CD4-positive, alpha-beta T cell treated with Interleukin-4 for 1 hour (primary cell): ENCODE results near the gene CD180.

Source experiments
- DNase-seq, 2 donors: peaks; one replicate each; pipeline ENCODE4 v3.0.0-alpha.2; 2020 to 2022

CD180 gene

GRCh38 chr5:67196537-67197059, at the start of gene CD180:
Gene CD180, minus strand, starts transcription at chr5:67196799. Its CDS starts 158 bp downstream, at chr5:67196641.
- peak in 1 of 2 donors; percentile 52 for DNase-seq

GRCh38 chr5:67246108-67246507, 49.5 kb upstream of the CD180 start:
- DNase-seq: peak in 1 of 2 donors; percentile 72

- DNase-seq: no peak
Observed at GRCh38 chr5:67245259-67245846, 48.8 kb upstream of the CD180 start.

- no peak for DNase-seq
Observed at GRCh38 chr5:67244345-67244793, 47.8 kb upstream of the CD180 start.

GRCh38 chr5:67243944-67244343, 47.3 kb upstream of the CD180 start:
- DNase-seq: no peak

- no peak for DNase-seq
Observed at GRCh38 chr5:67243349-67243748, 46.8 kb upstream of the CD180 start.

GRCh38 chr5:67241326-67241725, 44.7 kb upstream of the CD180 start:
- DNase-seq: no peak

GRCh38 chr5:67240846-67241245, 44.2 kb upstream of the CD180 start:
- no peak for DNase-seq

GRCh38 chr5:67240065-67240464, 43.5 kb upstream of the CD180 start:
- DNase-seq: no peak

GRCh38 chr5:67238191-67238590, 41.6 kb upstream of the CD180 start:
- DNase-seq: no peak

- no peak for DNase-seq
Observed at GRCh38 chr5:67235399-67236110, 39.0 kb upstream of the CD180 start.

GRCh38 chr5:67234671-67235176, 38.1 kb upstream of the CD180 start:
- no peak for DNase-seq

GRCh38 chr5:67233075-67233474, 36.5 kb upstream of the CD180 start:
- no peak for DNase-seq

- no peak for DNase-seq
Observed at GRCh38 chr5:67223211-67223610, 26.6 kb upstream of the CD180 start.

GRCh38 chr5:67222243-67223025, 25.8 kb upstream of the CD180 start:
- DNase-seq: no peak

GRCh38 chr5:67221487-67222242, 25.1 kb upstream of the CD180 start:
- DNase-seq: peak; percentile 53 to 70

- no peak for DNase-seq
Observed at GRCh38 chr5:67216564-67216963, 20.0 kb upstream of the CD180 start.

- peak; percentile 79 to 91 for DNase-seq
Observed at GRCh38 chr5:67215519-67216471, 19.2 kb upstream of the CD180 start.

GRCh38 chr5:67214707-67215447, 18.3 kb upstream of the CD180 start:
- no peak for DNase-seq

- DNase-seq: no peak
Observed at GRCh38 chr5:67214036-67214435, 17.4 kb upstream of the CD180 start.

GRCh38 chr5:67211926-67212325, 15.3 kb upstream of the CD180 start:
- no peak for DNase-seq
